ENCODE results near the gene ZBTB8OS. TPM values are rescaled to one million over a fixed set of nuclear protein-coding genes. Genes with fewer than 3 reads are reported as not detected.

ZBTB8OS gene
- total and polyA plus RNA-seq, 9 of the 15 experiments (the other 6 are each of a cell fraction or from before 2014, with no cell fraction given), result 54.8 to 230 (median 107) TPM

- TF ChIP-seq CHCHD3 (CRISPR knock-in tag; IDR thresholded peaks at IDR 0.05) (no peak), TAL1 (IDR thresholded peaks at IDR 0.05) (no peak), MAZ (CRISPR knock-in tag; conservative IDR thresholded peaks at IDR 0.05 in 1 of 2, IDR thresholded peaks at IDR 0.05 in 1 of 2) (no peak), HNRNPUL1 (IDR thresholded peaks at IDR 0.05; ENCODE audit: low read length) (no peak), YBX1 (IDR thresholded peaks at IDR 0.05) (no peak), RBM25 (IDR thresholded peaks at IDR 0.05; ENCODE audit: low read depth, low read length, severe bottlenecking) (no peak), HNRNPK (IDR thresholded peaks at IDR 0.05; ENCODE audit: low read depth, low read length, poor library complexity, severe bottlenecking) (no peak), MAFG (tag; conservative IDR thresholded peaks at IDR 0.05) (no peak), TCF3 (CRISPR knock-in tag; IDR thresholded peaks at IDR 0.05) (no peak), SMARCA5 (IDR thresholded peaks at IDR 0.05) (no peak)
These were observed 22.7 kb downstream of the ZBTB8OS start (continued) for GRCh38 chr1:32627596-32628162.

- no peak for ATAC-seq
These were observed 24.2 kb downstream of the ZBTB8OS start for GRCh38 chr1:32626176-32626575.

More at GRCh38 chr1:32626176-32626575, 24.2 kb downstream of the ZBTB8OS start:
- no peaks in the 10 kb centered on the region for H3K27me3 ChIP-seq (ENCODE audit: control insufficient read depth in 2 of 2, insufficient read depth in 2 of 2, low read length in 2 of 2)
- DNase-seq (ENCODE audit: extremely low read depth in 1 of 4, low spot score in 3 of 4) (no peak), FAIRE-seq (no peak)
- BruUV-seq (replicated peaks), result no TSS peak
- H2AFZ ChIP-seq (ENCODE audit: low read depth, low read length), result no peak overlapping the region
- intact Hi-C loops (cut with micrococcal nuclease) (no loop called here), in situ Hi-C loops (cut with MboI) (no loop called here)
- H3K9me3 ChIP-seq (replicated peaks; ENCODE audit: control insufficient read depth, insufficient read depth, low read depth, low read length), result no peaks in the 10 kb centered on the region
- ChIA-PET POLR2A (interaction anchor here (1.5 kb wide), 1 partner anchor 25 kb away, joined by 3 read pairs; the partner anchor contains the start of genes RBBP4 and ZBTB8OS), CTCF (ENCODE audit: low intra/inter-chr PET ratio) (no interaction called here)
- no peaks in the 10 kb centered on the region for H3K79me2 ChIP-seq (ENCODE audit: control insufficient read depth, insufficient read depth, low read length)
- no peak overlapping the region for H3K9ac ChIP-seq (ENCODE audit: insufficient read depth in 1 of 2, low read depth in 2 of 2, low read length in 2 of 2)
- H3K4me1 ChIP-seq (replicated peaks in 1 of 2; ENCODE audit: control insufficient read depth in 2 of 2, insufficient read depth in 2 of 2, low read length in 2 of 2), result no peaks in the 10 kb centered on the region
- H3K27ac ChIP-seq (ENCODE audit: extremely low read depth, low read depth, low read length), result no peak overlapping the region
- peaks cover 43% of the 10 kb centered on the region; the same call in 1 of the 3 replicates for H3K36me3 ChIP-seq (ENCODE audit: control insufficient read depth, insufficient read depth, low read length)
- TF ChIP-seq BRD4 (IDR thresholded peaks at IDR 0.05) (no peak), ZBTB7A (IDR thresholded peaks at IDR 0.05; ENCODE audit: borderline replicate concordance, control insufficient read depth, low read depth, low read length) (no peak), CHD2 (IDR thresholded peaks at IDR 0.05; ENCODE audit: low read depth, low read length) (no peak), CEBPG (CRISPR knock-in tag; IDR thresholded peaks at IDR 0.05) (no peak), CEBPG (tag; conservative IDR thresholded peaks at IDR 0.05 in 1 of 2, IDR thresholded peaks at IDR 0.05 in 1 of 2) (peak in 1 of 2 experiments; percentile 61; a peak in 2 of 4 replicates), ZEB2 (IDR thresholded peaks at IDR 0.05) (no peak), FOXA3 (CRISPR knock-in tag; conservative IDR thresholded peaks at IDR 0.05 in 1 of 2, IDR thresholded peaks at IDR 0.05 in 1 of 2) (peak; percentile 43 to 67; a peak in 3 of 4 replicates), ATF3 (IDR thresholded peaks at IDR 0.05) (peak; percentile 53), ATF3 (CRISPR knock-in tag; conservative IDR thresholded peaks at IDR 0.05) (no peak), NKRF (IDR thresholded peaks at IDR 0.05; ENCODE audit: borderline replicate concordance) (no peak)
- no peaks in the 10 kb centered on the region for H3K9me1 ChIP-seq (ENCODE audit: control insufficient read depth, insufficient read depth, low read length)
- no peak overlapping the region for H3K4me3 ChIP-seq
- H3K4me2 ChIP-seq (ENCODE audit: insufficient read depth, low read length), result no peak overlapping the region
- 70% methylated on average over 1 of the region's 1 CpG for WGBS (ENCODE audit: insufficient coverage, low coverage, missing lambda C conversion rate)
- H4K20me1 ChIP-seq (replicated peaks; ENCODE audit: control insufficient read depth, insufficient read depth, low read length), result no peaks in the 10 kb centered on the region; the same call in 1 of the 2 replicates
